Heart right ventricle (tissue), 16 donors: ENCODE results near the gene CHMP1B. TPM values are rescaled to one million over a fixed set of nuclear protein-coding genes. Genes with fewer than 3 reads are reported as not detected.
A peak's percentile ranks its signal among the peaks of the same experiment; 100 is the strongest.

Source experiments
- ATAC-seq, 8 donors: fragments of 200-7000 bp; cut with Tn5 transposase; one replicate each; pipeline ENCODE4 v1.9.1; 2020; ENCODE audit warnings: mild to moderate bottlenecking in 8 of 8, moderate library complexity in 8 of 8, moderate number of reproducible peaks in 1 of 8
- DNase-seq, 2 donors: peaks; one replicate each; pipeline ENCODE4 v3.0.0-alpha.2; 2020
- H3K27ac ChIP-seq, 10 donors: fragments of 200-600 bp; sonication (generic) in 2 of 10; one replicate each; pipeline versions ENCODE4 v1.5.0 to v1.8.0; 2020 to 2022; ENCODE audit warnings: mild to moderate bottlenecking in 3 of 10
- H3K27me3 ChIP-seq, 7 donors: fragments of 200-600 bp; one replicate each; pipeline ENCODE4 v1.8.0; 2021 to 2022; ENCODE audit warnings: mild to moderate bottlenecking in 2 of 7
- H3K36me3 ChIP-seq, 9 donors: fragments of 200-600 bp; sonication (generic) in 1 of 9; one replicate each; pipeline versions ENCODE4 v1.5.0 to v1.8.0; 2020 to 2022; ENCODE audit warnings: mild to moderate bottlenecking in 2 of 9
- H3K4me1 ChIP-seq, 9 donors: fragments of 200-600 bp; sonication (generic) in 1 of 9; one replicate each; pipeline versions ENCODE4 v1.5.0 to v1.8.0; 2020 to 2022; ENCODE audit warnings: mild to moderate bottlenecking in 4 of 9
- H3K4me3 ChIP-seq, 10 donors: fragments of 200-600 bp; sonication (generic) in 2 of 10; one replicate each; pipeline versions ENCODE4 v1.5.0 to v1.8.0; 2020 to 2022; ENCODE audit warnings: mild to moderate bottlenecking in 7 of 10, moderate library complexity in 2 of 10
- H3K9me3 ChIP-seq, 11 donors: fragments of 200-600 bp in 10 of 11; sonication (generic) in 2 of 11; one replicate each; pipeline versions ENCODE4 v1.5.0 to v1.8.0; 2013 to 2022; ENCODE audit warnings: mild to moderate bottlenecking in 2 of 11, control low read depth in 1 of 11, moderate library complexity in 1 of 11
- WGBS, 2 donors: extraction: QIAGEN DNeasy Blood & Tissue Kit; methylation state at CpG; one replicate each; pipeline ENCODE4 v1.1.7; 2013; ENCODE audit warnings: inconsistent platforms in 1 of 2; 5-methylcytosine and 5-hydroxymethylcytosine counted together
- intact Hi-C, 10 donors: fragments of 100-400 bp; cut with DNase I; formaldehyde crosslinking; loops; one replicate each; pipeline versions ENCODE4 v1.11.1 to v1.14.2; 2022
- long read RNA-seq, 3 donors: library from polyadenylated mRNA; unstranded; transcript quantifications; one replicate each; pipeline ENCODE4 v2.0.0, GENCODE V29; 2020 to 2021
- polyA plus RNA-seq, 2 donors: library from polyadenylated mRNA; stranded (reverse); fragments of 200-250 nt; gene quantifications; one replicate each; pipeline ENCODE4 v1.2.3, GENCODE V29; 2013
- total RNA-seq, 10 donors: library from RNA; stranded (reverse); fragmentation: NEBNext Ultra II Directional in 3 of 10; extraction: Animal tissue kit (Norgen Biotek cat#: 25700) in 3 of 10; gene quantifications; one replicate each; pipeline versions ENCODE4 v1.2.1 to v1.2.4, GENCODE V29; 2021 to 2023
- TF ChIP-seq, protein P1 (sequence below), 9 donors: fragments of 200-600 bp; sonication (generic) in 2 of 9; IDR thresholded peaks; one replicate each; pipeline versions ENCODE4 v1.5.0 to v1.8.0; 2021 to 2022; ENCODE audit warnings: antibody characterized with exemption in 9 of 9, mild to moderate bottlenecking in 5 of 9, moderate library complexity in 1 of 9
- donor health status: Arrhythmogenic right ventricular cardiomyopathy.
- donor health status: ischemic (EF 13 %, LVEDD 7.1; RV severe dilation, severe dysfunction).
- donor health status: healthy with polysubstance abuse.
- donor health status: DM: no; HTN: yes; CAD: no.
- donor health status: DM: no; HTN: no; CAD: no.
- donor health status: ischemic (EF 25% LVEDD 6.9; RV normal size, moderate dysfunction).
- donor health status: ischemic (EF 25% LVEDD 5.7; RV mildly dilated, moderate dysfunction).
- donor health status: healthy.
- donor health status: DM: yes; HTN: yes; CAD: no.
- donor health status: Ischemic cardiomyopathy.
- donor health status: ischemic (EF 35%, LVEDD 5.7; RV mildly dilated, moderate dysfunction).
- donor health status: nonischemic (EF 11% LVEDD 7.7; RV severe dilation, severe dysfunction).
- donor health status: DM: yes; HTN: yes; CAD: no.
- donor health status: PGD.
- donor health status: ischemic (EF 29% LVEDD 5.4; RV normal size, mild dysfunction).
- donor health status: nonischemic (EF 23%, LVEDD 6.1; RV moderate dilation, normal function).

The CHMP1B gene, protein sequence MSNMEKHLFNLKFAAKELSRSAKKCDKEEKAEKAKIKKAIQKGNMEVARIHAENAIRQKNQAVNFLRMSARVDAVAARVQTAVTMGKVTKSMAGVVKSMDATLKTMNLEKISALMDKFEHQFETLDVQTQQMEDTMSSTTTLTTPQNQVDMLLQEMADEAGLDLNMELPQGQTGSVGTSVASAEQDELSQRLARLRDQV
- total RNA-seq (10 to 100 TPM; 30.2 to 53.7 (median 38.3) TPM), polyA plus RNA-seq (10 to 100 TPM; 16.3 to 25.5 TPM)
- long read RNA-seq, donor 1, transcript CHMP1B-201 (1 exons, 3,054 nt): major isoform, 24 of 24 reads
- long read RNA-seq, donor 1, partial matches to known transcripts: 0 of 24 reads
- long read RNA-seq, donor 1, other reads (novel, unspliced or antisense): 0 of 24 reads
- long read RNA-seq, donor 2, transcript CHMP1B-201 (1 exons, 3,054 nt): major isoform, 37 of 37 reads
- long read RNA-seq, donor 2, partial matches to known transcripts: 0 of 37 reads
- long read RNA-seq, donor 2, other reads (novel, unspliced or antisense): 0 of 37 reads
- long read RNA-seq, donor 3, transcript CHMP1B-201 (1 exons, 3,054 nt): major isoform, 70 of 70 reads
- long read RNA-seq, donor 3, partial matches to known transcripts: 0 of 70 reads
- long read RNA-seq, donor 3, other reads (novel, unspliced or antisense): 0 of 70 reads

DNA sequence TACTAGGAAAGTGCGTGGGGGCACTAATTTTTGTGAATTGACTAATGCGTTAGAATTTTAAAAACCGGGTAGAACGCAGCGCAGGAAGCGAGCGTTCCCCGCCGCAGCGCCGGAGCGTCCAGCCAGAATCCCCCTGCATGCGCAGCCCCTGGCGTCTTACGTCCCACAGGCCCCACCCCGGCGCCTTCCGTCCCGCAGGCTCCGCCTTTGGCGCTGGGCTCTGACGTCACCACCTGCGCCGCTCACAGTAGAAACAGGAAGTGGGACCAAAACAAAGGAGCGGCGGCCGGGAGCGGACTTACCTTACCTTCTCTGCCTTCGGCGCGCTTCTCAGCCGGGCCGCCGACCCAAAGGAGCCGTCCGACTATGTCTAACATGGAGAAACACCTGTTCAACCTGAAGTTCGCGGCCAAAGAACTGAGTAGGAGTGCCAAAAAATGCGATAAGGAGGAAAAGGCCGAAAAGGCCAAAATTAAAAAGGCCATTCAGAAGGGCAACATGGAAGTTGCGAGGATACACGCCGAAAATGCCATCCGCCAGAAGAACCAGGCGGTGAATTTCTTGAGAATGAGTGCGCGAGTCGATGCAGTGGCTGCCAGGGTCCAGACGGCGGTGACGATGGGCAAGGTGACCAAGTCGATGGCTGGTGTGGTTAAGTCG is at the start of gene CHMP1B:
TSS of gene CHMP1B (plus strand) at position 268 of the 660 bp plus-strand sequence. CDS start at position 367, 99 bp downstream.
- Histone ChIP-seq H3K27ac (peak within 1 kb of the TSS; percentile 86 to 99 (median 93)), H3K4me1 (peaks cover 0 to 48% (median 24%) of the 10 kb centered on the region in 9 donors), H3K4me3 (peak within 1 kb of the TSS; percentile 65 to 97 (median 82)), H3K9me3 (no peaks in the 10 kb centered on the region), H3K36me3 (peaks cover 0 to 26% (median 0%) of the 10 kb centered on the region in 9 donors), H3K27me3 (no peaks in the 10 kb centered on the region)
- DNase-seq (peak; percentile 98), ATAC-seq (peak; percentile 98 to 100 (median 99))
- TF ChIP-seq, protein P1, sequence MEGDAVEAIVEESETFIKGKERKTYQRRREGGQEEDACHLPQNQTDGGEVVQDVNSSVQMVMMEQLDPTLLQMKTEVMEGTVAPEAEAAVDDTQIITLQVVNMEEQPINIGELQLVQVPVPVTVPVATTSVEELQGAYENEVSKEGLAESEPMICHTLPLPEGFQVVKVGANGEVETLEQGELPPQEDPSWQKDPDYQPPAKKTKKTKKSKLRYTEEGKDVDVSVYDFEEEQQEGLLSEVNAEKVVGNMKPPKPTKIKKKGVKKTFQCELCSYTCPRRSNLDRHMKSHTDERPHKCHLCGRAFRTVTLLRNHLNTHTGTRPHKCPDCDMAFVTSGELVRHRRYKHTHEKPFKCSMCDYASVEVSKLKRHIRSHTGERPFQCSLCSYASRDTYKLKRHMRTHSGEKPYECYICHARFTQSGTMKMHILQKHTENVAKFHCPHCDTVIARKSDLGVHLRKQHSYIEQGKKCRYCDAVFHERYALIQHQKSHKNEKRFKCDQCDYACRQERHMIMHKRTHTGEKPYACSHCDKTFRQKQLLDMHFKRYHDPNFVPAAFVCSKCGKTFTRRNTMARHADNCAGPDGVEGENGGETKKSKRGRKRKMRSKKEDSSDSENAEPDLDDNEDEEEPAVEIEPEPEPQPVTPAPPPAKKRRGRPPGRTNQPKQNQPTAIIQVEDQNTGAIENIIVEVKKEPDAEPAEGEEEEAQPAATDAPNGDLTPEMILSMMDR (IDR thresholded peaks at IDR 0.05): no peak
- intact Hi-C loops: loop anchor here in 7 of 10 donors (2.0 to 10.0 kb wide), 8 partner anchors 44 to 134 kb away; partner anchors contain the start of genes MPPE1 (in 4 of the 7) and IMPA2 (in 2 of the 7)
- WGBS, 2 donors: 0 to 1% methylated on average over 53 of the region's 53 CpGs

DNA sequence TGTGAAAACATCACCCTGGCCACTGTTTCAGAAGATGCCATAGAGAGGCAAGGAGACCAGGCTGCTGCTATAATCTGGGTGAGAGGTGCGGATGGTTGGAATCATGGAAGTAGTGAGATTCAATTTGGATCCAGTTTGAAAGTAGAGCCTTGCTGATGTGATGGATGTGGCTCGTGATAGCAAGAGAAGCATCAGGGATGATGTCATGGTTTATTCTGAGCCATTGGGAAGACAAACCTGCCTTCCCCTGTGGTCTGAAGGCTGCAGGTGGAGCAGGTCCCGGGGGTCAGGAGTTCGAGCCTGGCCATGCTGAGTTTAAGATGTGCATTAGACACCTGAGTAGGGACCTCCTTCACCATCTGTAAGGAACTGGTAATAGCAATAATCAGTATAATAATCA is 49.6 kb upstream of the CHMP1B start:
- intact Hi-C loops: loop anchor here in 1 of 10 donors (10.0 kb wide), 1 partner anchor 67 kb away; no protein-coding TSS in a partner anchor
- WGBS, 2 donors: 78 to 83% methylated on average over 4 of the region's 4 CpGs
- Histone ChIP-seq H3K9me3 (no peaks in the 10 kb centered on the region), H3K4me1 (peaks cover 0 to 5% (median 0%) of the 10 kb centered on the region in 9 donors), H3K27me3 (no peaks in the 10 kb centered on the region), H3K36me3 (no peaks in the 10 kb centered on the region), H3K4me3 (no peak overlapping the region), H3K27ac (no peak overlapping the region)
- TF ChIP-seq, protein P1 (IDR thresholded peaks at IDR 0.05): no peak
- DNase-seq (no peak), ATAC-seq (no peak)

DNA sequence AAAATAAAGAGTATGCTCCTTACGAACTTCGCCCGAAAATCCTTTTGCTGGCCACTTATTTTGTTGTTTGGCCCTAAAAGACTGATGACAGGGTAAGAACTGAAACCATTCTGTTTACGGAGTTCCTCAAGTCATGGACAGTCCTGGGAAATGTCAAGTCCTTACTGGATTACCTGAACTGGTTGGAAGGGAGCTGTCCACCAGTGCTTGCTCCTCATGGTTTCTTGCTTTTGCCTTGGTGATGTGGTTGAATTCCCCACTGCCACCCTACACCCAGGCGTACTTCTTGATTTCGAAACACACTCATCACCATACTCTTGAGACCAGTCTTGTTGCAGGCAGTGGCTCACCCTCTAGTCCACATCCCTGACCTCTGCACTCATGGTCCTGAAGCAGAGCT is 49.1 kb upstream of the CHMP1B start:
- Histone ChIP-seq H3K4me3 (no peak overlapping the region), H3K27ac (no peak overlapping the region), H3K4me1 (peaks cover 0 to 5% (median 0%) of the 10 kb centered on the region in 9 donors), H3K27me3 (no peaks in the 10 kb centered on the region), H3K36me3 (no peaks in the 10 kb centered on the region), H3K9me3 (no peaks in the 10 kb centered on the region)
- intact Hi-C loops: loop anchor here in 1 of 10 donors (10.0 kb wide), 1 partner anchor 67 kb away; no protein-coding TSS in a partner anchor
- WGBS, 2 donors: 88 to 95% methylated on average over 6 of the region's 6 CpGs
- ATAC-seq: no peak
- no peak for DNase-seq
- TF ChIP-seq, protein P1 (IDR thresholded peaks at IDR 0.05): no peak

DNA sequence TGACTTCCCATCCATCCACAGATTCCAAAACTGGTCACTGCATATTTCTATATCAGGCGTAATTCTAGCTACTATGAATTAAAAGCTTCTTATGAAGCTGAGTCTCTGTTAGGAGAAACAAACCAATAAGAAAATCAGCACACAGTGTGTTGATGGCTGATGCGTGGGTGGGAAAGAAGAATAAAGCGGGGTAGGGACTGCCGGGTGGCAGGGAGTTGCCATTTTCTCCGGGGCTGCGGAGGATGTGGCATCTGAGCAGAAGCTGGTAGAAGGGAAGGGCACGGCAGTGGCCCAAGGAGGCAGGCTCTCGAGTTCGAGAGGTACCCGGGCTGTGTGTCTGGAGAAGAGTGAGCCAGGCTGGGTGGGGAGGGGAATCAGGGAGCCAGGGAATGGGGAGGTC is 48.6 kb upstream of the CHMP1B start:
- Histone ChIP-seq H3K4me3 (no peak overlapping the region), H3K9me3 (no peaks in the 10 kb centered on the region), H3K36me3 (no peaks in the 10 kb centered on the region), H3K27me3 (no peaks in the 10 kb centered on the region), H3K27ac (no peak overlapping the region), H3K4me1 (peaks cover 0 to 5% (median 0%) of the 10 kb centered on the region in 9 donors)
- DNase-seq: no peak
- intact Hi-C loops: loop anchor here in 1 of 10 donors (10.0 kb wide), 1 partner anchor 68 kb away; no protein-coding TSS in a partner anchor
- 88 to 92% methylated on average over 10 of the region's 10 CpGs for WGBS, 2 donors
- ATAC-seq: no peak
- TF ChIP-seq, protein P1 (IDR thresholded peaks at IDR 0.05): no peak
